SW480 (cell line): ENCODE data around the gene DDA1.
"Not testable (repeated sequence)": the region's sequence is repeated elsewhere in the genome, so short reads cannot be mapped to it uniquely, and the experiment has no call there.

Experiments
- DNase-seq: peaks from one replicate; pipeline ENCODE4 v3.0.0-alpha.2; 2016; ENCODE audit warnings: low spot score

The DDA1 gene

GRCh38 chr19:17309198-17309964 is at the start of gene DDA1:
DDA1 (plus strand) TSS chr19:17309563; CDS start chr19:17309655, 92 bp downstream.
- peak; percentile 100 for DNase-seq

GRCh38 chr19:17259934-17260333 is 49.4 kb upstream of the DDA1 start:
- no peak for DNase-seq

DNA sequence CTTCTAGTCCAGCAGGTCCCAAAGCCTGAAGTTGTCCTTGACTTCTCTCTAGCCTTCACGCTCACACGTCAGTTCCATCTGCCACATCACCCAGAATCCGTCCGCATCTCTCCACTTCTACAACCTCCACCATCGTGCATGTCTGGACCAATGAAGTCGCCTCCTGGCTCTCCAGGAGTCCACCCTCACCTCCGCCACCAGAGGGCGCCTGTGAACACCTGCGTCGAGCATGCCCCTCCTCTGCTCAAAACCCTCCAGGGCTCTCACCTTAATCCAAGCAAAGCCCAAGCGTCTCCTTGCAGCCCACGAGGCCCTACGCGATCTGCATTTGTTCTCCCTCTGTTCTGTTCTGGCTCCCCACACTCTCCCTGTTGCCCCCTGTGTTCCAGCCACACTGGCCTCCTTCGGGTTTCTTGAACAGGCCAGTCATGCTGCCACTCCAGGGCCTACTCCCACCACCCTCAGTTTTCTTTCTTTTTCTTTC is 48.5 kb upstream of the DDA1 start:
- peak; percentile 84 for DNase-seq

- no peak for DNase-seq
Measured at GRCh38 chr19:17262557-17262956, 46.8 kb upstream of the DDA1 start.

DNA sequence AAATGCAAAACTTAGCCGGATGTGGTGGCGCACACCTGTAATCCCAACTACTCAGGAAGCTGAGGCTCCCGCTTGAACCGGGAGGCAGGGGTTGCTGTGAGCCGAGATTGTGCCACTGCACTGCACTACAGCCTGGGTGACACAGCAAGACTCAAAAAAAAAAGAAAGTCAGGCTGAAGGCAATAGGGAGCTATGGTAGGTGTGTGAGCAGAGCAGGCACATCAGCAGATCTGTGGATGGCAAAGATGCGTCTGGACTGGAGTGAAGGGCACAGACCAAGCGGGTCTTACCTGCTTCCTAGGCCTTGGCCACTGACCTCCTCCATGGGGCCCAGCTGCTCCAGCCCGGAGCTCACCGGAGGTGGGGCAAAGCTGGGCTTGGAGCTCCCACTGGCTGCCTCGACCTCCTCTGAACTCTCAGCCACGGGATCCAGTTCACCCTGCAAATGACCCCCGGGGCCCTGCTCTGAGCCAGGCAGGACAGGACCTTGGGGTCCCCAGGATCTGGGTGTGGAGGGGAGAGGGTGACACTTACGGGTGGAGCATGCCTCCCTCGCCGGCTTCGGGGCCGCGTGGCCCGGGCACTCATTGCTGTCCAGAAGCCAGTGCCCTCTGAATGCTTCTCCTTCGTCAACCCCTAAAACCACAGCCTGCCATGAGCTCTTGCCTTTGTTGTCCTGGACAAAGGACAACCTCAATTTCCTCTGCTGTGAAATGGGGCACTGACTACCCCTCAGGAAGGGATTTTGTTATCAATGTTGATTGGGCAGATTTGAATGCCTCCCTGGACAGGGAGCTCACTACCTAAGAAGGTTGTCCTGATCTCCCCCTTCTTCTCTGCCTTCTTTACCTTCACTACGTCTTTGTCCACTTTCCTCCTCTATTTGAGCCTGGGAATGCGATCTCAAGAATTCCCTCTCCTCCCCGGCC is 45.4 kb upstream of the DDA1 start:
- no peak for DNase-seq

DNA sequence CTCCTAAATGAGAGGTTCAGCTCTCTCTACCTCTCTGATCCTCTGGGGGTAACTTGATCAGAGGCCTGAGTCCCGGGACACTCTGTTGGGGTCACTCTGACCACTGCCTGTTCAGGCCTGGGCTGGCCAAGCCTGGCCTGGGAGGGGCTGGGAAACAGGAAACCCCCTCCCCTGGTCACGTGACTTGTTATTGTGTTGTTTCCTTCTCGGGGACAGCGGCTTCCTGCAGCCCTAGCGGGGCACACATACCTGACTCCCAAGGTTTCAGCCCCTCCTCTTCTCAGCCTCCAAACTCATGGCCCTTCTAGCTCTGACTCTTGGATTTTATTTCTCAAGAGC is 44.8 kb upstream of the DDA1 start, which contains the start of gene USHBP1:
TSS of gene USHBP1 (minus strand) at position 105 of the 339 bp plus-strand sequence. CDS start 446 bp downstream, outside the sequence.
- DNase-seq, result no peak

DNA sequence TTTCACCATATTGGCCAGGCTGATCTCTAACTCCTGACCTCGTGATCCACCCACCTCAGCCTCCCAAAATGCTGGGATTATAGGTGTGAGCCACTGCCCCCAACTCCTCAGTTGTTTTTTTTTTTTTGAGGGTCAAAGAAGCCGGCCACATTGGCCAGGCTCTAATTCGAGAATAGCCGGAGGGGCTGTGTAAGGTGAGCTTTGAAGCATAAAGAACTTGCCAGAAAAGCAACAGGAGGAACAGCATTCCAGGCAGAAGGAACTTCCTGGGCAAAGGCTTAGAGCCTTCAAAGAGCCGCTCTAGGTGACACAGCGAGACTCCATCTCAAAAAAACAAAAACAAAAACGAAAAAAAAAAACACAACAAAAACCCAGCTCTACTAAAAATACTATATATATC is 43.3 kb upstream of the DDA1 start:
- DNase-seq, result no peak

DNA sequence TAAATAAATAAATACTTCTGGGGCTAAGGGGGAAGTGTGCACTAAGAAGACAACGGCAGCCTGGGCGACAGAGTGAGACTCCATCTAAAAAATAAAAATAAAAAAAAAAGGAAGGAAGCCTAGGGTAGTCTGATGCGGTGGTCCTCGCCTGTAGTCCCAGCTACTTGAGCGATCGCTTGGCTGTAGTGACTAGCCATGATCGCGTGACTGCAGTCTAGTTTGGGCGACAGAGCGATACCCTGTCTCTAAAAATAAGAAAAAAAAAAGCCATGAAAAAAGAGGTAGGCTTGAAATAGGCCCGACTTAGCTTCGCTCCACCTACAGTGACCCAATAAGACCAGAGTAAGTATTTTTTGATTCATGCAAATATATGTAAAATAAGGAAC is 42.8 kb upstream of the DDA1 start:
- DNase-seq, result no peak

DNA sequence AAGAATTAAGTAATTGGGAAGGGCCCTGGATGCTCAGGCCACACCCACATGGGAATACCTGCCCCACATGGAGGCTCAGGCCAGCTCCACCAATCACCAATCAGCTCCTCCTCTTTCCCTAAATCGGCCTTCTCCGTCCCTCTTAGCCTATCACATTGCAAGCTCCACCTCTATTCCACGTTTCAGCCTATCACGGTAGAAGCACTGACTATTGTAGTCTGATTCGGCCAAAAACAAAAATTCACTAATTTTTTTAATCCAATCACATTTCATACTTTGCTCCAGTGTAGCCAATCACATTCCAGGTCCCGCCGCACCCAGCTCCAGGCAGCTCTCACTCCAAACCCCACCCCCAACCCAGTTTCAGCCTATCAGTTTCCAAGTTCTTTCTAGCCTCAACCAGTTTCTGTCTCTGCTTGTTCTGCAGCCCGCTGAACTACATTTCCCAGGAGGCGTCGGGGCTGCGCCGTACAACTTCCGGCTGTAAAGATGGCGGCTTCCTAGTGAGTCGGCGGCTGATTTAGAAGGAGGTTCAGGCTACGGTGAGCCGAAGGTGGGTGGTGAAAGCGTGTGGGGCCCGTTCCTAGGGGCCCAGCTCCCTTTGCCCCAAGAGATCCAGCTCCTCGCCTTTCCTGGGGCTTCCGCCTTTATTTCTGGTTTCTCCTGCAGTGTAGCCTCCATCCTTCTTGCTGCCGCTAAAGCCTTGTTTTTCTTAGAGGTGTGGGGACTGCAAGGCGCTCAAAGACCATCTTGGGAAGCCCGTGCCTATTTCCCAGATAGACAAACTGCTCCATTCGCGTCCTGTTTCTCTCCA is 42.2 kb upstream of the DDA1 start, which contains the start of gene BABAM1:
TSS of gene BABAM1 (plus strand) at position 469 of the 814 bp plus-strand sequence. CDS start 1,364 bp downstream, outside the sequence.
- DNase-seq, result peak; percentile 99

GRCh38 chr19:17268754-17269153 is 40.6 kb upstream of the DDA1 start:
- no peak for DNase-seq

GRCh38 chr19:17274892-17275291 is 34.5 kb upstream of the DDA1 start:
- not testable (repeated sequence) for DNase-seq

DNA sequence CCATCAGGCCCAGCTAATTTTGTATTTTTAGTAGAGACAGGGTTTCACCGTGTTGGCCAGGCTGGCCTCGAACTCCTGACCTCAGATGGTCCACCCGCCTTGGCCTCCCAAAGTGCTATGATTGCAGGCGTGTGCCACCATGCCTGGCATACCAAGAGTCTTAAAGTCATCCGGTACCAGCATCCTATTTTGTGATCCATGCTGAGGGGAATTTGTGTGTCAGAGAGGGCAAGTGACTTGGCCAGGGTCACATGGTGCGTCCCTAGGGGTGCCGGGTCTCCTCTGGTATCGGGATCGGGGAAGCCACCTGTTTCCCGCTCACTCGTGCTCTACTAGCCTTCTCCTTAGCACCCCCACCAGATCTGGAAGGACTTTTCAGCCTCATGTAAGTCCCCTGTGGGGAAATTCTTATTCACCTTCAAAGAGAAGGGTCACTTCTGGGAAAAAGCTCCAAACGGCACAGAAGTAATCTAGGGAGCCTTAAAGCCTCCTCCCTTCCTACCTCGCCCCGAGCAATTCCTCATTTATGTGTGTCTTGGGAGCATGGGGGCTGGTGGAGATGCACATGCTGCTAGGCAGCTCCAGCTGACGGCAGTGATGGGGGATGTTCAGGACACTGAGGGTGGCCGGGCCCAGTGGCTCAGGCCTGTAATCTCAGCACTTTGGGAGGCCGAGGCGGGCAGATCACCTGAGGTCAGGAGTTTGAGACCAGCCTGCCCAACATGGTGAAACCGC is 33.8 kb upstream of the DDA1 start:
- no peak for DNase-seq

- DNase-seq, result no peak
Measured at GRCh38 chr19:17279436-17279835, 29.9 kb upstream of the DDA1 start.

- no peak for DNase-seq
Measured at GRCh38 chr19:17281391-17282304, 27.7 kb upstream of the DDA1 start, which contains the start of gene ANKLE1. ANKLE1 (plus strand) TSS chr19:17281901; CDS start chr19:17281921, 20 bp downstream.

DNA sequence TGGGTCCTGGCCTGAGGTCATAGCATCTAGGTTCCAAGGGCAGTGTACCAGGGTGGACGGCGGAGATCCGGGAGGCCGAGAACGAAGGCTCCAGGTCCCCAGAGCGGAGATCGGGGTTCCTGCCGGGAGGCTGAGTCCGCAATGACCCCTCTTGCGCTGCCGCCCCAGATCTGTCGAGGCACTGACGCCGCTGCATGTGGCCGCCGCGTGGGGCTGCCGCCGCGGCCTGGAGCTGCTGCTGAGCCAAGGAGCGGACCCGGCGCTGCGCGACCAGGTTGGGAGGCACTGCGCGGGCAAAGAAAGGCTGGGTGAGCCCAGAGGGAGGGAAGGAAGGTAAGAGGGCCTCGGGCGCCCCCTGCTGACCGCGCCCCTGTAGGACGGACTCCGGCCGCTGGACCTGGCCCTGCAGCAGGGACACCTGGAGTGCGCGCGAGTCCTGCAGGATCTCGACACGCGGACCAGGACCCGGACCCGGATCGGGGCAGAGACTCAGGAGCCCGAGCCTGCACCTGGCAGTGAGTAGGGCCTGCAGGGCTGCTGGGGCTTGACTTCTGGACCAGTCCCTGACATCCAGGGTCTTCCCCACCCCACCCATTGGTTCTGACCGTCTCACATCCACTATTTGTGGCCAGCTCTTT is 26.8 kb upstream of the DDA1 start:
- DNase-seq, result peak; percentile 79

DNA sequence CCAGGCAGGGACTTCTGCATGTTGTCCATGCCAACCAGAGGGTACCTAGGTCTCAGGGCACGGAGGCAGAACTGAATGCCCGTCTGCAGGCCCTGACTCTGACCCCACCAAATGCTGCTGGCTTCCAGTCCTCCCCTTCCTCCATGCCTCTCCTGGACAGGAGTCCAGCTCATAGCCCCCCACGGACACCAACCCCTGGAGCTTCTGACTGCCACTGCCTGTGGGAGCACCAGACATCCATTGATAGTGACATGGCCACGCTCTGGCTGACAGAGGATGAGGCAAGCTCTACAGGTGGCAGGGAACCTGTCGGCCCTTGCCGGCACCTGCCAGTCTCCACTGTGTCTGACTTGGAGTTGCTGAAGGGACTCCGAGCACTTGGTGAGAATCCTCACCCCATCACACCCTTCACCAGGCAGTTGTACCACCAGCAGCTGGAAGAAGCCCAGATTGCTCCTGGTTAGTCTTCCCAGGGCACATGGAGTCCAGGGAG is 25.8 kb upstream of the DDA1 start:
- DNase-seq, result no peak

GRCh38 chr19:17285415-17286135 is 23.8 kb upstream of the DDA1 start:
- DNase-seq, result no peak

DNA sequence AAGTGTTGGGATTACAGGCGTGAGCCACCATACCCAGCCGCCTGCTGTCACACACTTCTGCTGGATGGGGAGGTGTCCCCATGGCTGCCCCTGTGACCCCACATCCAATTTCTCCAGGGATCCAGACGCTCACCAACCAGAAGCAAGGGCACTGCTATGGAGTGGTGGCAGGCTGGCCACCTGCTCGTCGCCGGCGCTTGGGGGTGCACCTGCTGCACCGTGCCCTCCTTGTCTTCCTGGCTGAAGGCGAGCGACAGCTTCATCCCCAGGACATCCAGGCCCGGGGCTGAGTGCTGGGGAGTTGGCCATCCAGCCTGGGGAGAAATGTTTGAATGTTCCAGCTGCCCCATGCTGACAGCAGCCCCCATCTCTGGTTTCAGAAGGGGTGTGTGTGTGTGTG is 23.1 kb upstream of the DDA1 start:
- DNase-seq, result no peak

DNA sequence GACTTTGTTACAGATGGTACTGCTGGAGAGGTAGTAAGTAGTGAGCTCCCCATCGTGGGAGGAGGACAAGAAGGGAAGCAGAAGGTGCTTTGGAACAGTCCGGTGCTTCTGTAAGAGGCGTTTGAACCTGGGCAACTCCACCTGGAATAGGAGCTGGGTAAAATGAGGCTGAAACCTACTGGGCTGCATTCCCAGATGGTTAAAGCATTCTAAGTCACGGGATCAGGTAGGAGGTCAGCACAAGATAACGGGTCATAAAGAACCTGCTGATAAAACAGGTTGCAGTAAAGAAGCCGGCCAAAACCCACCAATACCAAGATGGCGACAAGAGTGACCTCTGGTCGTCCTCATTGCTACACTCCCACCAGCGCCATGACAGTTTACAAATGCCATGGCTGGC is 22.6 kb upstream of the DDA1 start:
- no peak for DNase-seq
